Measurements from ENCODE around the gene AADACL4.

AADACL4 gene

GRCh38 chr1:12634156-12634555, 9.7 kb upstream of the AADACL4 start:
- no peaks in the 10 kb centered on the region for H3K36me3 ChIP-seq (ENCODE audit: control insufficient read depth in 2 of 2, insufficient read depth in 1 of 2, low read length in 2 of 2)
- ChIA-PET POLR2A (no interaction called here), CTCF (interaction anchor here (0.6 kb wide), 1 partner anchor 142 kb away, joined by 5 read pairs; no protein-coding TSS in a partner anchor)
- no peaks in the 10 kb centered on the region for H3K4me1 ChIP-seq (ENCODE audit: control insufficient read depth, insufficient read depth, low read length)
- H3K27ac ChIP-seq (ENCODE audit: extremely low read depth, low read depth, low read length): no peak overlapping the region
- TF ChIP-seq ZNF18 (tag by site-specific recombination; IDR thresholded peaks at IDR 0.05) (no peak), ZNF768 (tag by site-specific recombination; IDR thresholded peaks at IDR 0.05) (no peak), PRDM1 (tag by site-specific recombination; IDR thresholded peaks at IDR 0.05) (no peak), ZFP41 (tag by site-specific recombination; IDR thresholded peaks at IDR 0.05; ENCODE audit: borderline replicate concordance) (no peak), KLF16 (tag by site-specific recombination; IDR thresholded peaks at IDR 0.05) (no peak), ZNF280C (tag by site-specific recombination; IDR thresholded peaks at IDR 0.05) (no peak), ZNF830 (tag by site-specific recombination; IDR thresholded peaks at IDR 0.05; ENCODE audit: low read depth) (no peak), ZNF214 (tag by site-specific recombination; IDR thresholded peaks at IDR 0.05; ENCODE audit: borderline replicate concordance) (no peak), ZXDB (tag by site-specific recombination; IDR thresholded peaks at IDR 0.05) (no peak), ZBTB17 (tag by site-specific recombination; IDR thresholded peaks at IDR 0.05) (no peak), ZNF175 (tag by site-specific recombination; IDR thresholded peaks at IDR 0.05) (no peak), ZNF664 (tag by site-specific recombination; IDR thresholded peaks at IDR 0.05) (no peak), ZNF785 (tag by site-specific recombination; IDR thresholded peaks at IDR 0.05) (no peak)
- no peaks in the 10 kb centered on the region for H3K9me3 ChIP-seq (ENCODE audit: control insufficient read depth, insufficient read depth, low read depth, low read length)
- no peak overlapping the region for H3K4me3 ChIP-seq (ENCODE audit: low read depth, low read length)

GRCh38 chr1:12634696-12635202, 9.1 kb upstream of the AADACL4 start:
- Histone ChIP-seq H3K9me3 (ENCODE audit: control insufficient read depth, insufficient read depth, low read depth, low read length) (no peaks in the 10 kb centered on the region), H3K4me3 (ENCODE audit: low read depth, low read length) (no peak overlapping the region), H3K4me1 (ENCODE audit: control insufficient read depth, insufficient read depth, low read length) (no peaks in the 10 kb centered on the region), H3K36me3 (ENCODE audit: control insufficient read depth in 2 of 2, insufficient read depth in 1 of 2, low read length in 2 of 2) (no peaks in the 10 kb centered on the region), H3K27ac (ENCODE audit: extremely low read depth, low read depth, low read length) (no peak overlapping the region)
- ChIA-PET POLR2A (no interaction called here), CTCF (interaction anchor here (0.6 to 0.9 kb wide), 2 partner anchors 141 to 359 kb away, joined by 4 to 5 read pairs; no protein-coding TSS in a partner anchor)
- no peak for TF ChIP-seq ZNF223 (tag by site-specific recombination; IDR thresholded peaks at IDR 0.05)
- TF ChIP-seq ZFP69B (tag by site-specific recombination; IDR thresholded peaks at IDR 0.05): no peak
- TF ChIP-seq ZFP37 (tag by site-specific recombination; IDR thresholded peaks at IDR 0.05): no peak
- no peak for TF ChIP-seq ZFHX2 (tag by site-specific recombination; conservative IDR thresholded peaks at IDR 0.05)
- TF ChIP-seq ZBTB26 (tag by site-specific recombination; optimal IDR thresholded peaks at IDR 0.05): no peak
- no peak for TF ChIP-seq REST (tag by site-specific recombination; IDR thresholded peaks at IDR 0.05)
- no peak for TF ChIP-seq HOXD13 (CRISPR knock-in tag; IDR thresholded peaks at IDR 0.05; ENCODE audit: borderline replicate concordance)
- TF ChIP-seq ZNF76 (tag by site-specific recombination; IDR thresholded peaks at IDR 0.05; ENCODE audit: borderline replicate concordance, low read depth): no peak
- no peak for TF ChIP-seq KLF9 (tag by site-specific recombination; IDR thresholded peaks at IDR 0.05; ENCODE audit: low read depth)
- no peak for TF ChIP-seq ZNF549 (tag by site-specific recombination; IDR thresholded peaks at IDR 0.05)
- no peak for TF ChIP-seq ZNF561 (tag by site-specific recombination; IDR thresholded peaks at IDR 0.05; ENCODE audit: borderline replicate concordance)
- TF ChIP-seq ZNF302 (tag by site-specific recombination; IDR thresholded peaks at IDR 0.05; ENCODE audit: low read depth): no peak
- no peak for TF ChIP-seq ZNF449 (tag by site-specific recombination; IDR thresholded peaks at IDR 0.05)
- no peak for TF ChIP-seq GLI4 (tag by site-specific recombination; IDR thresholded peaks at IDR 0.05)
- TF ChIP-seq ZBTB17 (tag by site-specific recombination; IDR thresholded peaks at IDR 0.05): no peak
